Kidney (tissue), 14 donors: ENCODE results near the gene KRT13. TPM values are rescaled to one million over a fixed set of nuclear protein-coding genes. Genes with fewer than 3 reads are reported as not detected.

ENCODE experiments used
- DNase-seq, 5 donors: peaks; one replicate each; pipeline ENCODE4 v3.0.0-alpha.2; 2013 to 2020
- FAIRE-seq: peaks from 2 replicates; lab custom pipeline; 2012; peaks lifted over from hg19 to GRCh38; lab: Jason Lieb, UNC
- H3K27ac ChIP-seq, 2 donors: one replicate each; pipeline ENCODE4 v1.7.0; 2013; ENCODE audit warnings: low read depth in 2 of 2, low read length in 2 of 2, inconsistent platforms in 1 of 2
- H3K27me3 ChIP-seq: one replicate; pipeline ENCODE4 v1.7.1; 2013; ENCODE audit warnings: low read length, inconsistent platforms; ENCODE audit not compliant: control insufficient read depth, insufficient read depth
- H3K36me3 ChIP-seq, 3 donors: one replicate each; pipeline versions ENCODE4 v1.7.0 to v1.7.1; 2013; ENCODE audit warnings: low read length in 3 of 3, control low read depth in 1 of 3, inconsistent platforms in 1 of 3; ENCODE audit not compliant: insufficient read depth in 3 of 3, control insufficient read depth in 2 of 3
- H3K4me1 ChIP-seq, 3 donors: one replicate each; pipeline versions ENCODE4 v1.7.0 to v1.7.1; 2013; ENCODE audit warnings: low read length in 3 of 3, inconsistent platforms in 1 of 3, low read depth in 1 of 3; ENCODE audit not compliant: control insufficient read depth in 2 of 3, insufficient read depth in 2 of 3
- H3K4me3 ChIP-seq, 3 donors: one replicate each; pipeline versions ENCODE4 v1.7.0 to v1.8.1; 2013; ENCODE audit warnings: low read length in 3 of 3, control low read depth in 1 of 3, inconsistent platforms in 1 of 3
- H3K9ac ChIP-seq, 3 donors: one replicate each; pipeline versions ENCODE4 v1.7.0 to v1.7.1; 2013; ENCODE audit warnings: low read length in 3 of 3, control low read depth in 1 of 3, inconsistent platforms in 1 of 3
- H3K9me3 ChIP-seq, 3 donors: one replicate each; pipeline versions ENCODE4 v1.7.0 to v1.7.1; 2013; ENCODE audit warnings: low read length in 3 of 3, control low read depth in 1 of 3, inconsistent platforms in 1 of 3; ENCODE audit not compliant: control insufficient read depth in 2 of 3, insufficient read depth in 1 of 3
- CTCF ChIP-seq: IDR thresholded peaks from 3 replicates; pipeline ENCODE4 v1.5.1; 2012; ENCODE audit warnings: mild to moderate bottlenecking, moderate library complexity, borderline replicate concordance; ENCODE audit not compliant: insufficient read depth; ENCODE audit errors: extremely low read depth
- intact Hi-C: fragments of 100-400 bp; cut with DNase I; formaldehyde crosslinking; loops from one replicate; pipeline ENCODE4 v1.11.1; 2022
- polyA plus RNA-seq: library from polyadenylated mRNA; stranded (reverse); fragments of 350-450 nt; fragmentation: Illumina TruSeq; extraction: RNeasy Lipid Tissue Mini Kit (QIAGEN cat#74804); gene quantifications from one replicate; pipeline ENCODE4 v1.2.3, GENCODE V29; 2014; ENCODE audit warnings: low read depth, low replicate concordance; ENCODE audit not compliant: insufficient read depth
- total RNA-seq: library from RNA; stranded (reverse); fragmentation: NEBNext Ultra II Directional; extraction: Animal tissue kit (Norgen Biotek cat#: 25700); gene quantifications from one replicate; pipeline ENCODE4 v1.2.1, GENCODE V29; 2021
- donor health status: control.
- donor health status: control.
- donor health status: control.
- donor health status: control.
- donor health status: control.
- donor health status: DM: yes; HTN: yes; CAD: no.
- donor health status: Normal renal cell carcinoma (clear cell type).

The KRT13 gene
- total and polyA plus RNA-seq, 2 donors from 2014 or later = not detected

GRCh38 chr17:41552455-41552854, 47.0 kb upstream of the KRT13 start:
- intact Hi-C loops = loop anchor here (10.0 kb wide), 1 partner anchor 112 kb away; no protein-coding TSS in a partner anchor
- no peak overlapping the region for H3K27ac ChIP-seq
- DNase-seq (no peak), FAIRE-seq (no peak)
- no peak for TF ChIP-seq CTCF
- H3K36me3 ChIP-seq = no peaks in the 10 kb centered on the region
- peaks cover 0 to 12% (median 4%) of the 10 kb centered on the region in 3 donors for H3K4me1 ChIP-seq
- no peak overlapping the region for H3K4me3 ChIP-seq
- no peaks in the 10 kb centered on the region for H3K27me3 ChIP-seq
- no peak overlapping the region for H3K9ac ChIP-seq
- H3K9me3 ChIP-seq = no peaks in the 10 kb centered on the region

- FAIRE-seq (no peak), DNase-seq (no peak)
- no peak overlapping the region for H3K9ac ChIP-seq
- peaks cover 0 to 12% (median 4%) of the 10 kb centered on the region in 3 donors for H3K4me1 ChIP-seq
- H3K9me3 ChIP-seq = peaks cover 0 to 5% (median 0%) of the 10 kb centered on the region in 3 donors
- no peak overlapping the region for H3K27ac ChIP-seq
- TF ChIP-seq CTCF = no peak
- no peaks in the 10 kb centered on the region for H3K27me3 ChIP-seq
- no peak overlapping the region for H3K4me3 ChIP-seq
- intact Hi-C loops = loop anchor here (10.0 kb wide), 1 partner anchor 113 kb away; no protein-coding TSS in a partner anchor
- no peaks in the 10 kb centered on the region for H3K36me3 ChIP-seq
Measured at GRCh38 chr17:41551365-41551764, 46.0 kb upstream of the KRT13 start.

- FAIRE-seq = no peak
- no peak for TF ChIP-seq CTCF
- no peak overlapping the region for H3K9ac ChIP-seq
Measured at GRCh38 chr17:41549596-41550039, 44.2 kb upstream of the KRT13 start.

More at GRCh38 chr17:41549596-41550039, 44.2 kb upstream of the KRT13 start:
- no peaks in the 10 kb centered on the region for H3K27me3 ChIP-seq
- peaks cover 0 to 12% (median 7%) of the 10 kb centered on the region in 3 donors for H3K4me1 ChIP-seq
- H3K36me3 ChIP-seq = no peaks in the 10 kb centered on the region
- no peak overlapping the region for H3K27ac ChIP-seq
- peaks cover 0 to 5% (median 0%) of the 10 kb centered on the region in 3 donors for H3K9me3 ChIP-seq
- intact Hi-C loops = loop anchor here (10.0 kb wide), 1 partner anchor 115 kb away; no protein-coding TSS in a partner anchor
- DNase-seq = peak in 4 of 5 donors; percentile 71 to 85 (median 82)
- no peak overlapping the region for H3K4me3 ChIP-seq
